Neural cell (in vitro differentiated cells): ENCODE results near the gene DGKZ. TPM values are rescaled to one million over a fixed set of nuclear protein-coding genes. Genes with fewer than 3 reads are reported as not detected.

Experiments
- H2AFZ ChIP-seq: fragments of 200-600, 300-800 bp; sonication (generic), shearing (Covaris generic); 2 replicates; pipeline ENCODE4 v1.6.0; 2014; ENCODE audit warnings: low read depth, mild to moderate bottlenecking, antibody characterized with exemption, low read length, moderate library complexity
- H3F3A ChIP-seq: fragments of 200-600 bp; shearing (Covaris generic); 2 replicates; pipeline ENCODE4 v1.6.1; 2016; ENCODE audit warnings: mild to moderate bottlenecking, moderate library complexity, mixed read lengths, antibody characterized with exemption, low read length; ENCODE audit not compliant: insufficient read depth, poor library complexity, severe bottlenecking
- H3K27ac ChIP-seq: fragments of 200-600, 300-800 bp; sonication (generic), shearing (Covaris generic); 2 replicates; pipeline ENCODE4 v1.5.1; 2014; ENCODE audit warnings: mild to moderate bottlenecking, low read length, moderate library complexity
- H3K27me3 ChIP-seq: fragments of 300-800, 200-600 bp; sonication (generic), shearing (Covaris generic); 2 replicates; pipeline ENCODE4 v1.6.0; 2014; ENCODE audit warnings: mild to moderate bottlenecking, low read depth, low read length, moderate library complexity; ENCODE audit not compliant: insufficient read depth
- H3K36me3 ChIP-seq: fragments of 300-800, 200-600 bp; sonication (generic), shearing (Covaris generic); 2 replicates; pipeline ENCODE4 v1.5.1; 2014; ENCODE audit warnings: mild to moderate bottlenecking, antibody characterized with exemption, low read length, moderate library complexity; ENCODE audit not compliant: insufficient read depth
- H3K4me2 ChIP-seq: fragments of 300-800, 200-600 bp; sonication (generic), shearing (Covaris generic); 2 replicates; pipeline ENCODE4 v1.6.0; 2014; ENCODE audit warnings: mild to moderate bottlenecking, low read length
- H3K4me3 ChIP-seq: fragments of 300-800, 200-600 bp; sonication (generic), shearing (Covaris generic); 2 replicates; pipeline ENCODE4 v1.5.1; 2014; ENCODE audit warnings: mild to moderate bottlenecking, low read length, moderate library complexity
- H3K79me2 ChIP-seq: fragments of 200-600 bp; shearing (Covaris generic); replicated peaks from 2 replicates; pipeline ENCODE4 v1.6.0; 2014; ENCODE audit warnings: mild to moderate bottlenecking, low read length, moderate library complexity; ENCODE audit not compliant: insufficient read depth
- H3K9ac ChIP-seq: fragments of 300-800, 200-600 bp; sonication (generic), shearing (Covaris generic); 2 replicates; pipeline ENCODE4 v1.6.1; 2016; ENCODE audit warnings: mild to moderate bottlenecking, low read length, mixed read lengths
- H3K9me2 ChIP-seq: fragments of 200-600 bp; shearing (Covaris generic); 2 replicates; pipeline ENCODE4 v1.6.1; 2016; ENCODE audit warnings: mild to moderate bottlenecking, low read length, mixed read lengths; ENCODE audit not compliant: insufficient read depth
- H3K9me3 ChIP-seq: fragments of 200-600, 300-800 bp; sonication (generic), shearing (Covaris generic); 2 replicates; pipeline ENCODE4 v1.6.1; 2016; ENCODE audit warnings: mild to moderate bottlenecking, mixed run types, low read length, moderate library complexity, mixed read lengths
- H4K20me1 ChIP-seq: fragments of 200-600 bp; shearing (Covaris generic); 2 replicates; pipeline ENCODE4 v1.6.1; 2016; ENCODE audit warnings: mild to moderate bottlenecking, mixed run types; ENCODE audit not compliant: insufficient read depth
- EP300 ChIP-seq: fragments of 450-650 bp; conservative IDR thresholded peaks from 2 replicates; pipeline ENCODE4 v1.6.1; 2014; ENCODE audit warnings: antibody characterized with exemption, mild to moderate bottlenecking, moderate library complexity; ENCODE audit not compliant: poor library complexity, severe bottlenecking
- EZH2 ChIP-seq: fragments of 200-600, 300-800 bp; shearing (Covaris generic), sonication (generic); IDR thresholded peaks from 2 replicates; pipeline ENCODE4 v1.6.1; 2014; ENCODE audit warnings: antibody characterized with exemption, low read length, borderline replicate concordance, mild to moderate bottlenecking; ENCODE audit not compliant: insufficient read depth, poor library complexity, severe bottlenecking
- MXI1 ChIP-seq: fragments of 450-650 bp; conservative IDR thresholded peaks from 2 replicates; pipeline ENCODE4 v1.6.1; 2014; ENCODE audit warnings: antibody characterized with exemption, mild to moderate bottlenecking; ENCODE audit not compliant: poor library complexity, severe bottlenecking
- POLR2AphosphoS5 ChIP-seq: IDR thresholded peaks from 2 replicates; pipeline ENCODE4 v1.6.1; 2012
- RAD21 ChIP-seq: fragments of 450-650 bp; conservative IDR thresholded peaks from 2 replicates; pipeline ENCODE4 v1.6.1; 2014; ENCODE audit warnings: antibody characterized with exemption, mild to moderate bottlenecking, moderate library complexity
- SMC3 ChIP-seq: fragments of 450-650 bp; conservative IDR thresholded peaks from 2 replicates; pipeline ENCODE4 v1.6.1; 2014; ENCODE audit warnings: antibody characterized with exemption, mild to moderate bottlenecking, moderate library complexity; ENCODE audit not compliant: poor library complexity
- TAF1 ChIP-seq: IDR thresholded peaks from 2 replicates; pipeline ENCODE4 v1.6.1; 2012; ENCODE audit warnings: low read depth
- polyA plus RNA-seq: library from polyadenylated mRNA; depleted of rRNA; stranded (reverse); fragments of >200 nt; gene quantifications from 2 replicates; pipeline ENCODE4 v1.2.3, GENCODE V29; 2014
- TF ChIP-seq, protein P1 (sequence below): IDR thresholded peaks from 2 replicates; pipeline ENCODE4 v1.6.1; 2012; ENCODE audit warnings: borderline replicate concordance
- TF ChIP-seq, protein P2 (sequence below): fragments of 450-650 bp; IDR thresholded peaks from 2 replicates; pipeline ENCODE4 v1.5.1; 2014; ENCODE audit warnings: antibody characterized with exemption, mild to moderate bottlenecking, moderate library complexity; ENCODE audit not compliant: poor library complexity, severe bottlenecking

DGKZ gene
- polyA plus RNA-seq, 1 donor from 2014 or later, result 55.7 TPM

DNA sequence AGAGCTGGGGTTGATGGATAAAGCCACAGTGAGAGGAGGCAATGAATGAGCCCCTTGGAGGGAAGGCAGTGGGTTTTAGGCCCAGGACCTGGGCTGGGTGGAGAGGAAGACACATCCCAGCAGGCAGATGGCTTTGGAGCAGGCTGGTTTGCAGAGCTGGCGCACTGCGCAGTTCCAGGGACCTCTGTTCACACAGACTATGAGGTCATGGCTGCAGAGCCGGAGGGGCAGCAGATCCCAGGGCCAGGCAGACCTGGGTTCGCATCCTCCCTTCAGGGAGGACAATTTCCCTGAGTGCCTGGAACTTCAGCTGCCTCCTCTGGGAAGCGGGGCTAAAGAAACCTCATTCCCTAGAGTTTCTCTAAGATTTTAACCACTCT lies 28.2 kb upstream of the DGKZ start:
- no peaks in the 10 kb centered on the region for H3K36me3 ChIP-seq
- H3K4me3 ChIP-seq, result no peak overlapping the region
- H3K9ac ChIP-seq, result no peak overlapping the region
- no peak overlapping the region for H3K27ac ChIP-seq
- H3K27me3 ChIP-seq, result no peaks in the 10 kb centered on the region
- no peaks in the 10 kb centered on the region for H3F3A ChIP-seq
- no peaks in the 10 kb centered on the region for H4K20me1 ChIP-seq
- no peaks in the 10 kb centered on the region for H3K9me2 ChIP-seq
- H3K4me2 ChIP-seq, result no peak overlapping the region
- no peaks in the 10 kb centered on the region for H3K79me2 ChIP-seq
- TF ChIP-seq TAF1, result no peak
- TF ChIP-seq, protein P1, sequence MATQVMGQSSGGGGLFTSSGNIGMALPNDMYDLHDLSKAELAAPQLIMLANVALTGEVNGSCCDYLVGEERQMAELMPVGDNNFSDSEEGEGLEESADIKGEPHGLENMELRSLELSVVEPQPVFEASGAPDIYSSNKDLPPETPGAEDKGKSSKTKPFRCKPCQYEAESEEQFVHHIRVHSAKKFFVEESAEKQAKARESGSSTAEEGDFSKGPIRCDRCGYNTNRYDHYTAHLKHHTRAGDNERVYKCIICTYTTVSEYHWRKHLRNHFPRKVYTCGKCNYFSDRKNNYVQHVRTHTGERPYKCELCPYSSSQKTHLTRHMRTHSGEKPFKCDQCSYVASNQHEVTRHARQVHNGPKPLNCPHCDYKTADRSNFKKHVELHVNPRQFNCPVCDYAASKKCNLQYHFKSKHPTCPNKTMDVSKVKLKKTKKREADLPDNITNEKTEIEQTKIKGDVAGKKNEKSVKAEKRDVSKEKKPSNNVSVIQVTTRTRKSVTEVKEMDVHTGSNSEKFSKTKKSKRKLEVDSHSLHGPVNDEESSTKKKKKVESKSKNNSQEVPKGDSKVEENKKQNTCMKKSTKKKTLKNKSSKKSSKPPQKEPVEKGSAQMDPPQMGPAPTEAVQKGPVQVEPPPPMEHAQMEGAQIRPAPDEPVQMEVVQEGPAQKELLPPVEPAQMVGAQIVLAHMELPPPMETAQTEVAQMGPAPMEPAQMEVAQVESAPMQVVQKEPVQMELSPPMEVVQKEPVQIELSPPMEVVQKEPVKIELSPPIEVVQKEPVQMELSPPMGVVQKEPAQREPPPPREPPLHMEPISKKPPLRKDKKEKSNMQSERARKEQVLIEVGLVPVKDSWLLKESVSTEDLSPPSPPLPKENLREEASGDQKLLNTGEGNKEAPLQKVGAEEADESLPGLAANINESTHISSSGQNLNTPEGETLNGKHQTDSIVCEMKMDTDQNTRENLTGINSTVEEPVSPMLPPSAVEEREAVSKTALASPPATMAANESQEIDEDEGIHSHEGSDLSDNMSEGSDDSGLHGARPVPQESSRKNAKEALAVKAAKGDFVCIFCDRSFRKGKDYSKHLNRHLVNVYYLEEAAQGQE, result no peak
- no peak for TF ChIP-seq MXI1
- no peak for TF ChIP-seq RAD21
- no peak for TF ChIP-seq EZH2
- TF ChIP-seq SMC3, result no peak
- TF ChIP-seq, protein P2, sequence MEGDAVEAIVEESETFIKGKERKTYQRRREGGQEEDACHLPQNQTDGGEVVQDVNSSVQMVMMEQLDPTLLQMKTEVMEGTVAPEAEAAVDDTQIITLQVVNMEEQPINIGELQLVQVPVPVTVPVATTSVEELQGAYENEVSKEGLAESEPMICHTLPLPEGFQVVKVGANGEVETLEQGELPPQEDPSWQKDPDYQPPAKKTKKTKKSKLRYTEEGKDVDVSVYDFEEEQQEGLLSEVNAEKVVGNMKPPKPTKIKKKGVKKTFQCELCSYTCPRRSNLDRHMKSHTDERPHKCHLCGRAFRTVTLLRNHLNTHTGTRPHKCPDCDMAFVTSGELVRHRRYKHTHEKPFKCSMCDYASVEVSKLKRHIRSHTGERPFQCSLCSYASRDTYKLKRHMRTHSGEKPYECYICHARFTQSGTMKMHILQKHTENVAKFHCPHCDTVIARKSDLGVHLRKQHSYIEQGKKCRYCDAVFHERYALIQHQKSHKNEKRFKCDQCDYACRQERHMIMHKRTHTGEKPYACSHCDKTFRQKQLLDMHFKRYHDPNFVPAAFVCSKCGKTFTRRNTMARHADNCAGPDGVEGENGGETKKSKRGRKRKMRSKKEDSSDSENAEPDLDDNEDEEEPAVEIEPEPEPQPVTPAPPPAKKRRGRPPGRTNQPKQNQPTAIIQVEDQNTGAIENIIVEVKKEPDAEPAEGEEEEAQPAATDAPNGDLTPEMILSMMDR, result no peak
- TF ChIP-seq EP300, result no peak
- TF ChIP-seq POLR2AphosphoS5, result no peak
- no peaks in the 10 kb centered on the region for H3K9me3 ChIP-seq
- H2AFZ ChIP-seq, result no peak overlapping the region

DNA sequence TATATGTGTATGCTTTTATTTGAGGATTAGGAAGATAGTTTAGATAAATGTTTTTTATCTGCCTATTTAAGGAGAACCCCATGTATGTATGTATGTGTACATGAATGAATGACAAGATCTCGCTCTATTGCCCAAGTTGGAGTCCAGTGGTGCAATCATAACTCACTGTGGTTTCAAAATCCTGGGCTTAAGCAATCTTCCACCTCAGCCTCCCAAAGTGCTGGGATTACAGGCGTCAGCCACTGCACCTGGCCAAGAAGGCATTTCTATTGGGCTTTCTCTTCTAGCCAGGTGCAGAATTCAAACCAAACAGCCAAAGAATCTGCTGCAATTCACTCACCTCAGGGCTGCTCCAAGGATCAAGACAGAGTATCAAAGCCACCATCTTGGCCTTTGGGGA lies 25.5 kb upstream of the DGKZ start:
- Histone ChIP-seq H3K27ac (no peak overlapping the region), H3K27me3 (no peaks in the 10 kb centered on the region), H3K9me2 (no peaks in the 10 kb centered on the region), H3K9ac (no peak overlapping the region), H3F3A (no peaks in the 10 kb centered on the region), H2AFZ (no peak overlapping the region), H3K4me2 (no peak overlapping the region), H4K20me1 (no peaks in the 10 kb centered on the region), H3K9me3 (no peaks in the 10 kb centered on the region), H3K36me3 (no peaks in the 10 kb centered on the region), H3K79me2 (no peaks in the 10 kb centered on the region), H3K4me3 (no peak overlapping the region)
- TF ChIP-seq EP300 (no peak), RAD21 (no peak), EZH2 (no peak), SMC3 (no peak), TAF1 (no peak), POLR2AphosphoS5 (no peak), MXI1 (no peak)
- TF ChIP-seq, protein P1, result no peak
- TF ChIP-seq, protein P2, result no peak
